Right forelimb (tissue), 1 donor: ENCODE measurements around the gene GDF15.

Experiments used
- DNase-seq: peaks from one replicate; pipeline ENCODE4 v3.0.0-alpha.2; 2018

The GDF15 gene

DNA sequence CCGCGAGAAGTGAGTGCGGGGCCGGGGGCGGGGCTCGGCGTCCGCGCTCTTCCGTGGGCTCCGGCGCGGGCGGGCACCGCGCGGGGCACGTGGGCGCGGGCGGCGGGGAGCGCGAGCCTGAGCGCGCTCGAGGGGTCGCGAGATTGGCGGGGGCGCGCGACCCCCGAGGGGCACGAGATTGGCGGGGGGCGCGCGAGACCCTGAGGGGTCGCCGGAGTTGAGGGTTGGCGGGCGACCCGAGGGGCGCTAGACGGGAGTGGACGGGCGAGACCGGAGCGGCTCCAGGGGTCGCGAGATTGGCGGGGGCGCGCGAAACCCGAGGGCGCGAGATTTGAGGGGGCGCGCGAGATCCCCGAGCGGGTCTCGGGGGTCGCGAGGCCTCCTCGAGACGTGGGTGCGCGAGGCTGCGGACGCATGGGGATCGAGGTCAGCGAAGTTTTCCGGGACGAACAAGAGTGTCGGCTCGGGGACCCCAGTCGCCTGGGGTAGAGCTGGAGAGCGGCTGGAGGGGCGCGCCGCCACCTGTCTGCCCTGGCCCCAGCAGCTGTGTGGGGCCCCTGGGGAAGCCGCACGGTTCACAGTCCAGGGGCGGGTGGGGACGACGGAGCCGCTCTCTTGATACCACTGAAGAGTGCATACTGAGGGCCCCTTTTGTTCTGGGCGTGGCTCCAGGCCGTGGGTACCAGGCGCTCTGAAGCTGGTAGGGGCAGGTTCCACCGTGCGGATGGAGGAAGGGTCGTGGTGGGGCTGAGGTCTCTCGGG lies 33.9 kb downstream of the GDF15 start:
- DNase-seq, result no peak

DNA sequence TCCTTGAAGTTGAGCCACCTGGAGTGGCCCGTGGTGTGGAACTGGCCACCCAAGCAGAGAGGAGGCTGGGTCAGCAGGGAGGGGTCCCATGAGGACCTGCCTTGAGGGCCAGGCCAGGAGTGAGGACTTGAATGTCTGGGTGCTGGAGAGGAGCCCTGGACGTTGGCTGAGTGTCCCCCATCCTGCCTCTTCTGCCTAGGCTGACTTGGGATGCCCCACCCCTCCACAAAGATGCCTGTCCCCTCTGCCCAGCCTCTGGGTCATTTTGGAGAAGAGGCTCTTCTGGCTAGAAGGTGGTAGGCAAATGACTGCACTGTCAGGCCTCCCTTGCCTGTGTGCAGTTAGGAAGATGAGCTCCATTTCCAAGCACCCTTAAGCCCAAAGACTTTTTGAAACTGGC lies 35.0 kb downstream of the GDF15 start:
- no peak for DNase-seq

DNA sequence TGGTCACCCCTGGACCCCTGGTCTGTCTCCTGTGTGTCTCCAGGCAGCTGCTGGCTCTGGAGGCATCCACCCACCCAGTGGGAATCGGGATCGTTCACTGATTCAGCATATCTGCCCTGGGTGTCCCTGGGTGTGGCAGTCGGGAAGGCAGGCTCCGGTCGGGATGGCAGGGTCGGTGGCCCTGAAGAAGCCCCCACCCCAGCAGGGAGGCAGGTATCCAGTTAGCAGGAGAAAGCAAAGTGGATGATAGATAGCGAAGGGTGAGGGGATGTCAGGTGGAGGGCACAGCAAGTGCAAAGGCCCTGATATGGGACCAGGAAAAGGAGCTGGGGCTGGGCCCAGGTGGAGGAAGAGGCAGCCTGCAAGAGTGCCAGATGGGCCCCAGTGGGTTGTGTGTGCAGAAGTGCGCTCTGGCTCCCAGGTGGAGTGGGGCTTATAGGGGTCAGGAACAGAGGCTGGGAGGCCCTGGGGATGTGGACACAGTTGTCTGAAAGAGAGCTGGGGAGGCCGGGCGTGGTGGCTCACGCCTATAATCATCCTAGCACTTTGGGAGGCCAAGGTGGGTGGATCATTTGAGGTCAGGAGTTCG lies 35.5 kb downstream of the GDF15 start:
- DNase-seq, result no peak

DNA sequence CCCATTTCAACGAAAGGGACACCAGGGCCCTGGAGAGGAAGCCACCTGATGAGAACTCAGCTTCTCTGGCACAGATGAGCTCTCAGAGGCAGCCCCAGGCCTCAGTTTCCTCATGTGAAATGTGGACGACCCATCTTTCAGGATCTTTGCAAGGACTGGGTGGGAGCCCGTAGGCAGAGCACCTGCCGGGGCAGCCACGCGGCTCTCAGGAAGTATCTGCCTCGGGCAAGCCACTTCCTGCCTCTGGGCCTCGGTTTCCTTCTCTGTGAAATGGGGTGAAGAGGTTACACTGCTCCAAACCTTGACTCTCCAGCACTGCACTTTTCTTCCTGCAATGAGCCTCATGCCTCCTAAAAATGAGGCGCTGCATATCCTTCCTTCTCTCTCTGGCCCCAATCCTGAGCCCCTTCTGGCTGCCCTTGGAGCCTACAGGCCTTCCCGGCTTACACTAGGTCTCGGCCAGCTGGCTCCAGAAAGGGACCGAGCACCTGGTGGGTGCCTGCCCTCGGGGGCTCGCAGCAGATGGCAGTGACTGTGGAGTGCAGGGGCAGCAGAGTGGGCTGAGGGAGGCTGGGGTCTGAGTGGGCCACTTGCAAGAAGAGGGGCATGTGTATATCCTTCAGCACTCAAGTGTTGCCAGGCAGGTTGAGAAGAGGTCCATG lies 36.7 kb downstream of the GDF15 start:
- no peak for DNase-seq

DNA sequence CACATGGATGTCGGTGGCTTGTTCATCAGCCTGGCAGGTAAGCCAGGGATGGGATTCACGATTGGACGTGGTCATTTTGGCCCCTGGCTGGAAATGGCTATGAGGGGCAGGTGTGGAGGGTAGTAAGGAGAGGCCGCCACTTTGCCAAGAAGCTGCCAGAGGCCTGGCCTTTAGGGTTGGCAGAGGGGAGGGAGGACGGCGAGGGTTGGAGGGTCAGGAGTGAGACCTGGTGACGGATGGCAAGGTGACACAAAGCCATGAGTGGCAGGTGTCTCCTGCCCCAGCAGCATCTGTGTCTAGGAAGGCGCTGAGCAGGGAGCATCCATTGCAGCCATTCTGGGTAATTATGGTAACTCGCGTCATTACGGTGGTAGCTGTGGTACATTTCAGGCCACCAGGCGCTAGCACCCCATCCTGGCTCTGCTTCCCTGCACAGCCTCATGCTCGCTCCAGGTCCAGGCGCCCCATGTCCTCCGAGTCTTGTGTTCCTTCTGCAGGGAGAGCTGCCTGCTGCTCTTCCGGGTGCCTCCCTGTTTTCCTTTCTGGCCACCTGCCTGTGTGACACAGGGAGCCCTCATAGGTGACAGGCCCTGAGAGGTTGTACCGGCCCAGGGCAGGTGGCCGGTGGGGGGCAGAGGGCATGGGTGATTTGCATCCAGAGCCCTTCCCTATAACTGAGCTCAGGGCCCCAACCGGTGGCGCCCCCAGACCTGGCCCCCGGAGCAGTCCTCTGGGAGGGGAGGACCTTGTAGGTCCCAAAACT lies 37.5 kb downstream of the GDF15 start:
- DNase-seq, result no peak

DNA sequence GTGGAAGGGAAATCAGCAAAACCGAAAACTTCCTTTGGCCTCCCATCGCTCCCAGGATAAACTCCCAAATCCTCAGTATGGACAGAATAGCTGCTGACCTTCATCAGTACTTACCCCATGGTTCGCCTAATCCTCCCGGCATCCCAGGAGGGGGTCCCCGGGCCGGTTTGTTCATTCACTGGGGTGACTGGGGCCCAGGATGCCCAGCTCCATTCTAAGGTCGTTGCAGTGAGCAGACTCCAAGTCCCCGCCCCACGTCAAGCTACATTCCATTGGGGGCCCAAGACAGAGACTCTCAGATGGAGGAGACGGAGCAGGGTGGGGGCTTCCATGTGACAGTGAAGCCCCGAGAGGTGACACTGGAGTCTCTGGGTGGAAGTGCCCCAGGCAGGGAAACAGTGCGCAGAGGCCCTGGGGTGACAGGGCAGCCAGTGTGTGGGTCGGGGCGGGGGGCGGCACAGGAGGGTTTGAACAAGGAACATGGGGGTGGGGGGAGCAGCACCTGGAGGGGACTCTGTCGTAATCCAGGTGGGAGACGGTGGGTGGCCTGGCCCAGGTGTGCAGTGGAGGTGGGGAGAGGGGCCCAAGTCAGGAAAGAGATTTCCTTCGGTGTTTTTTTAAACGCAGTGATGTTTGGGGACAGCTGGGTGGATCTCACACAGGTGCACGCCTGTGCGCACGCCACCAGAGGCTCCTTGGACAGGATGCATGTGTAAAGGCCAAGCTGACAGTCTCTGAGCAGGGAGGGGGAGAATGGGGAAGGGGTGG lies 38.3 kb downstream of the GDF15 start:
- no peak for DNase-seq

DNA sequence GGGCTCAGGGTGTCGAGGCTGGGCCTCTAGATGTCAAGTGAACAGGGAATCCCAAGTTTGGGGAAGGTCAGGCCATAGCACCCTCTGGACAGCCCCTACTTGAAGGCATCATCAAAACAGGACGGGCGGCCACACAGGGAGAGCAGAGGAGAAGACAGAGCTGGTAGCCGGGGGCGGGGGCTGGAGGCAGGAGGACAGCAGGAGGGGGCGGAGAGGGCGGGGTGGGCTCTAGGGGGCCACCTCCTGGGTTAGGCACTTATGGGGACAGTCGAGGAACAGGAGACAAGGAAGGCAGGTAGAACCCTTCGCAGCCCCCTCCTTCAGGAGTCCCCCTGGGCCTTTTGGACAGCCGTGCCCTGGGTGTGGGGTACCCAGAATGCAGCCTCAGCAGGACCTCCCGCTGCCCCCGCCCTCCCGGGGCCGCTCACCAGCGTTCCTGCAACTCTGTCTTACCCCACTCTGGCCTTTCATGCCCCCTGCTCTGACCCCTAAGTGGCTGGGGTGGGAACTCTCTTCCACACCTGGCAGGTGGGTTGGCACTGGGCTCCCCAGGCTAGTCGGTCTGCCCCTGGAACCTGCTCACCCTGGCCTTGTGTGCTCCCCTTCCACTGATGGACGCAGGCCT lies 39.0 kb downstream of the GDF15 start:
- no peak for DNase-seq

DNA sequence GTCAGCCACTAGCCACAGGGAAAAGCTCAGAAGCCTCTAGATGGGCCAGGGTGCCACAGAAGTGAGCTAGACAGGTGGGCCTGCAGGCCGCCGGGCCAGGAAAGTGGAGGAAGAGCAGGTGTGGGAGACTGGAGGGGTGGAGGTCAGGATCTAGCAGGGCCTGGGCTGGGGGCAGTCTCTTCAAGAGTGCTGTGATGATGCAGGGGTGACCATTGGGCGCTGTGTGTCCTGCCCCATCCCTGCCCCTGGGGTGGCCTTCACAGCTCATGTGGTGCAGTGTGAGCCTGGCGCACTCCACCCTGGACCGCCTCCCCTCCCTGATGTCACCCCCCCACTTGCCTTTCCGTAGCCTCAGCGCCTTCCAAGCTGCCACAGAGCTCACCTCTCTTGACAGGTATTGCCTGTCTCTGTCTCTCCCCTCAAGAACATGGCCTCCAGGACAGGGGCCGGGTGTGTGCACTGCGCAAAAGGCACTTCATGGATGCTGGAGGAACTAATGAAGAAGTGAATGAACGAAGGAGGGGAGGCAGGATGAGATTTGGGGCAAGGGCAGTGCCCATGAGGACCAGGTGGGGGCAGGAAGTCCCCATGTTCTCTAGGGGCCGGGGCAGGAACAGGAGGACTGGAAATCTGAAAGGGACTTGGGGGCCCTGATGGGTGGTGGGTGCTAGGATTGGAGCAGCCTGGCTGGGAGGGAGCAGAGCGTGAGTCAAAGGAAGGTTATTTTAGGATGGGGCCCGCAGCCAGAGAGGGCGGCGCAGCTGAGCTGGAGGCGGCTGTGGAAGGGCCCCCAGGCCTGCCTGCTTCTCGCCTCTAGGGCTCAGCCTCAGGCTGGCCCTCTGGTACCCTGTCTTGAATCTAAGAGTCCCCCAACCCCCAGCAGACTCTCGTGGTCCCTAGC lies 39.8 kb downstream of the GDF15 start:
- DNase-seq, result no peak

DNA sequence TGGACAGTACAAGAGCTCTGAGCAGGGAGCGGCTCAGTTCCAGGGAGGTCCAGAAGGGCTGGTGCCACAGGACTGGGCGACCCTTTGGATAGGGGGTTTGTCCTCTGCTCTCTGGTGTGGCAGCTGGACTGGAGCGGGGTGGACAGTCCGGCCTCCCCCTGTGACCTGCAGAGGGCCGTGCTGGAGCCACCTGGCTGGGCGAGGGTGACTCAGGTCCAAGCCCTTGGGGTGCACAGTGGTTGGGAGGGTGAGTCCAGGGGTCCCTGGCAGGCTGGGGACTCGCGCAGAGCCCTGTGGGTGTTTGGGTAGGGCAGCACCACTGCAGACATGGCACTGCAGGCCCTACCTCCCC lies 40.4 kb downstream of the GDF15 start:
- no peak for DNase-seq

DNA sequence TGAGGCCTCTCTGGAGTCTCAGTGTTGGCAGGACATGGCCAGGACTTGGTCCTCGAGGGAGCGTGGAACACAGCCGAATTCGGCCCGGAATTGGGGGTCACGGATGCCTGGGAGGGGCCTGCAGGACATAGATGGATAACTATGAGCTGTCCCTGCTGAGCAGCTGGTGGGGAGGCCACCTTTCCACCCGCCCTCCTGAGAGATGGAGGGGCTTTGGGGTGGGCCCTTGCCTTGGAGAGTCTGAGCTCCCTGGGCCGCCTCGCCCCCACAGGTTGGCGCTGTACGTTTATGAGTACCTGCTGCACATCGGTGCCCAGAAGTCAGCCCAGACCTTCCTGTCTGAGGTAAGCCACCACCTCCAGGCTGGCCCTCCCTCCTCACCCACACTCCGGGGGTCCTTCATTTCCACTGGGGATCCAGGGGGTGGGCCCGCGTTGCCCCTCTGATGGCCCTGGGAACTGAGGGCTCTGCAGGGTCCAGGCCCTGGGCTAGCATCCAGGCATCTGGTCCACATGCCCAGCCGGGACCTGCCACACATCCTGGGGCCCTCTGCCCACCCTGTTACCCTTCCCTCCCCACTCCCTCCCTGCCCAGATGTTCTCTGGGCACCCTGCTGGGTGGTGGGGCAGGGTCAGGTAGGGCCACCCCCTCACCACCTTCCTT lies 41.3 kb downstream of the GDF15 start:
- no peak for DNase-seq

DNA sequence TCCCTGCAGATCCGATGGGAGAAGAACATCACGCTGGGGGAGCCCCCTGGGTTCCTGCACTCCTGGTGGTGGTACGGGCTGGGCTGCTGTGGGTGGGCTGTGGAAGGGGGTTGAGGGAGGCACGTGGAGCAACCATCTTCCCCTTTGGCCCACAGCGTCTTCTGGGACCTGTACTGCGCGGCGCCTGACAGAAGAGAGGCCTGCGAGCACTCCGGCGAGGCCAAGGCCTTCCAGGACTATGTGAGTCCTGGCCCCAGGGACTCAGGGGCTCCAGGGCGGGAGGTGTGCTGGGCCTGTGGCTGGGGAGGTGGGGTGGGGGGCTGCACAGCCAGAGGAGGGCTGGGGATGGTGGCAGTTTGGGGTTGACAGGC lies 41.8 kb downstream of the GDF15 start:
- DNase-seq, result no peak

DNA sequence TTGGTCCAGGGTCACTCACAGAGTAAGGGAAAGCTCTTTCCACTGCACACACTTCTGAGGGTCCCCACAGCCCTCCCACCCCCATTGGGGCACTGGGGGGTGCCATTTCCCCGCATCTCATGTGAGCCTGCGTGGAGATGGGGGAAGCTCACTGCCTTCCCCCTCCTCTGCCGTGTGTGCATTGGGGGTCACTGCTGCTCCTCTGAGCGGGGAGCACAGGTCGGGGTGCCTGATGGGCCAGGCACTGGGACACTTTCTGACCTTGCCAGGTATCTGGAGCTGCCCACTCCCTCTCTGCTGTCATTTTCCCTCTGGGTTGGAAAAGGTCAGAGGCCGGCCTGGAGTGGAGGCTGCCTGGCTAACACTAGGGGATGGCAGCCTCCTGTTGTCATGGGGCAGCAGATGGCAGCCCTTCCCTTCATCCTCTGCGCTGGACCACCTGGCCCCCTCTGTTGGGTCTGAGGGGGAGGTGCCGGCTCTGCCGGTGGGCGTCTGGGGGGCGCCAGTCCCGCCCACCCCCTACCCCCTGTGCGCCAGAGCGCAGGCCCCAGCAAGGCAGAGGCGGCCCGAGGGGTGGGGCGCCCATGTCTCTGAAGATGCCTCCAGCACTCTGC lies 42.3 kb downstream of the GDF15 start:
- no peak for DNase-seq

DNA sequence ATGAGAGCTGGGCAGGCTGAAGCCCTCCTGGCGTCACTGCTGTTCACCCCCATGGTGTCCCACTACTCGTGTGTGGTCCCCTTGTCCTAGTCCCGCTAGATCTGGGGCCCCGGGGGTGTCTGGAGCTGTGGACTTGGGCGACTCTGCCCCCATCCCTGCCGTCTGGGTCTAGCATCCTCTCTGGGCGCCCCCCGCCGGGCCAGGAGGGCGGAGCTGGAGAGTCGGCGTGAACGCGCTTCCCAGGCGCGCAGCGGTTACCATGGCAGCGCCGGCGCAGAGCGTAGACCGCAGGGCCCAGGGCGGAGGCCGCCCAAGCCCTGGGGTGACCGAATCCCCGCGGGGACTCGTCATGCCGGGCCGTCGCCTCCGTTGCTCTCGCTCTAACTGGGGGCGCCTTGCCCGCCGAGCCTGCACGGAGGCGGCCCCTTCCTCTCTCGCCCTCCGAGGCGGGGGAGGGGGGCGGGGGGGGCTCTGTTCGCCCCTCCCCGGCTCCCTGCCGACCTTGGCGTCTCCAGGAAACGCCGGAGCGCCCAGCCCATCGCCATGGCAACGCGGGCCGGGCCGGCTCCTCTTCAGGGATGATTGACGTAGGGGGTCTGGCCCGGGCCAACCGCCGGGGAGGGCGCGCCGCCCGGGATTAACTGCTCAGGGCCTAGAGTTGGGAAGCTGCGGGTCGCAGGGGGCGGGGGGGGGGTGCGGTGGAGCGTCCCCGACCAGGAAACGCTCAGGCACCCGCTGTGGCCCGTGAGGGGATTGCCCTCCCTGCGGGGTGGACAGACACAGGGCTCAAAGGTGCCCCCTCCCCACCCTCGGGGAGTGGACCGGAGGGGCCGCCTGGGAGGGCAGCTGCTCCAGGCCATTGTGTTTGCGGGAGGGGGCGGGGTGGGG lies 43.1 kb downstream of the GDF15 start:
- DNase-seq, result peak; percentile 87

DNA sequence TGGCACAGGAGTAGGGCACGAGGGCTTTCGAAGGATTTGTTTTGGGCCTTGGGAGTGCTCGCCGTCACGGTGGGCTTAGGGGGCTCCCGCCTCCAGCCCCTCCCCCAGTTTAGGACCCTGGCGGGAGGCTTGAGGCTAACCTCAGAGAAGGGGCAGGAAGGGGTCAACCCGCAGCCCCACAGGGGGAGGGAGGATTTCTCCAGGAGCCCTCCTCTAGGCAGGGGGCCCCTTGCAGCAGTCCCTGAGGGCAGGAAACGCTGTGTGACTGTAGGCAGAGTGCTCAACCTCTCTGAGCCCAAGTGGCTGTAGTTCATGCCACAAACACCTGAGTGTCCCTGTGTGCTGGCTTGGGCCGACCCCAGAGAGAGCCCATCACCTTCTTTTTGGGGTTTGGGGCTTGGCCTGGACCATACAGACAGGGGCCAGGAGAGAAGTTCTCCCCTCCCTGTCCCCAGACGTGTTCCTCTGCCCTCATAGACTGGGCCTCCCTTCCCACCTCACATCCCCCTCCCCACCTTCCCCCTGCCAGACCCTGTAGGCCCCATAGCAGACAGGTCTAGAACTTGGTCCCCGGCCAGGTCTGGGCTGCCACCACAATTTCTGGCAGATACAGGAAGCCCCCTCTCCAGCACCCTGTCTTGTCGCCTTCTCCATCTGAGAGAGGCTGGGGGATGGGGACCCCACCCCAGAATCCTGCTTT lies 43.9 kb downstream of the GDF15 start:
- no peak for DNase-seq

DNA sequence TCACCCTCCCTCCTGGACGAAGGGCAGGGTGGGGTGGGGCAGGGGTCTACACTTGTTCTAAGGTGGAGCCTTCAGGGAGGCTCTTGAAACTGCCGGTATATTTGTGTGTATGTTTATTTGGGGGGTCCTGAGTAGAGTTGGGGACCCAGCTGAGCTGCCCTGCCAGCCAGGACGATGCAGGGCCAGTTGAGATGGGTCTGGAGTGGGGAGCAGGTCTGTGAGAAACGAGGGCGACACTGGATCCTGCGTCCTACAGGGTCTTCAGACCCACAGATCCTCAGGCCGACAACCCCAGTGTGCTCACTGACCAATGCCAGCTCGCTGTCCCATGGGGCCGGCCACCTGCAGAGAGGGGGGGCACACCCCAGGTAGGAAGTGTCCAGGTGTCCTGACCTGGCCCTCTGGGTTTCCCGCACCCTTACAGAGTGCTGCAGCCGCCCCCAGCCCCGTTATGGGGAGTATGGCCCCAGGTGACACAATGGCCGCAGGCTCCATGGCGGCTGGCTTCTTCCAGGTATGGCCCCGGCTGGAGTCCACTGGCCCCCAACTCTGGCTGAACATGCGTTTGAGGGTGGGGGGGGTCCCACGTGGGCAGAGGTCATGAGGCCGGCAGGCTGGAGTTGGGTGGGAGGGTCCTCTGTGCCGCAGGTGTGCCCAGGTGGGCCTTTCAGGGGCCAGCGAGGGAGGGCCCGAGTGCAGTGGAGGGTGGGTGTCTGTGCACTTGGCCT lies 44.6 kb downstream of the GDF15 start:
- no peak for DNase-seq

DNA sequence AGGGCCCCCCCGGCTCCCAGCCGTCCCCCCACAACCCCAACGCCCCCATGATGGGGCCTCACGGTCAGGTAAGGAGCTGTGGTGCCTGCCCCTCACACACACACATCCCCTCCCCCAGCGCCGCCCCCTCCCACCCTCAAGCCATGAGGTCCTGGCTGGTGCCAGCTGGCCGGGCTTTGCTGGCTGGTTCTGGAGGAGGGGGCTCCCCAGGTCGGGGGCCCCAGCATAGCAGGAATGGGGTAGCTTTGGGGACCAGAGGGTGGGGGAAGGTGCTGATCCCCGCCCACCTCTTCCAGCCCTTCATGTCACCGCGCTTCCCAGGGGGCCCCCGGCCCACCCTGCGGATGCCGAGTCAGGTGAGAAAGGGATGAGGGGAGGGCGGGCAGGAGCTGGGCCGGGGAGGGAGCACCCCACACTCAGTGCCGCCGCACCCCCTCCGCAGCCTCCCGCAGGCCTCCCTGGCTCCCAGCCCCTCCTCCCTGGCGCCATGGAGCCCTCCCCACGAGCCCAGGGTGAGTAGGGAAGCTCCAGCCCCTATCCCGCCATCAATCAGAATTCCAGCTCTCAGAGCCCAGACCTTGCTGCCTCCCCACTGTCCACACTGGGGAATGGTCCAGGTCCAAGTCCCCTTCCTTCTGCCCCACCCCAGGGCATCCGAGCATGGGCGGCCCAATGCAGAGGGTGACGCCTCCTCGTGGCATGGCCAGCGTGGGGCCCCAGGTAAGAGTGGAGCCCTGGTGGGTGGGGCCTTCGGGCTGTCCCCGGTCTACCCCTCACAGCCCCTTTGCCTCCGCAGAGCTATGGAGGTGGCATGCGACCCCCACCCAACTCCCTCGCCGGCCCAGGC lies 45.6 kb downstream of the GDF15 start:
- no peak for DNase-seq
